HCT116 (cell line): ENCODE data around the gene SKA3. TPM values are rescaled to one million over a fixed set of nuclear protein-coding genes. Genes with fewer than 3 reads are reported as not detected.

ENCODE experiments used
- ATAC-seq: fragments of 200-7000 bp; cut with Tn5 transposase; 2 replicates; pipeline ENCODE4 v1.9.1; 2020; ENCODE audit warnings: mild to moderate bottlenecking, moderate library complexity
- BruUV-seq: library from RNA; stranded (reverse); fragments of 400-500 nt; replicated peaks from 2 replicates; lab custom pipeline; 2021; lab: Mats Ljungman, UMichigan
- CTCF ChIA-PET: fragments of 300-600 bp; sonication (Branson Sonifier 250); formaldehyde crosslinking; loops from one replicate; lab custom pipeline; 2021; ENCODE audit warnings: antibody characterized with exemption; lab: Charles Lee
- POLR2A ChIA-PET: fragments of 300-600, 350-600 bp; sonication (Branson Sonifier 250); formaldehyde crosslinking; loops from one replicate; lab custom pipeline; 2021; ENCODE audit warnings: antibody characterized with exemption; lab: Charles Lee
- RAD21 ChIA-PET, 2 experiments: fragments of 300-600 bp; sonication (Branson Sonifier 250); formaldehyde crosslinking; loops; one replicate each; lab custom pipeline; 2023; ENCODE audit warnings: low total read pairs in 2 of 2; ENCODE audit not compliant: uncharacterized antibody in 2 of 2, unreplicated experiment in 2 of 2, low non-redundant PET in 1 of 2; lab: Charles Lee
- DNase-seq: peaks from one replicate; pipeline ENCODE4 v3.0.0-alpha.2; 2010; ENCODE audit warnings: low read depth, low spot score
- H2AFZ ChIP-seq: fragments of 200-600 bp; shearing (Covaris generic), sonication (generic); 2 replicates; pipeline ENCODE4 v1.6.1; 2017; ENCODE audit warnings: low read depth, mixed run types, mixed read lengths, antibody characterized with exemption, low read length; ENCODE audit not compliant: poor library complexity, severe bottlenecking
- H3K27ac ChIP-seq: 2 replicates; pipeline ENCODE4 v1.5.1; 2012; ENCODE audit warnings: low read depth, low read length
- H3K27me3 ChIP-seq: fragments of 200-600 bp; sonication (generic); 2 replicates; pipeline ENCODE4 v1.6.1; 2016; ENCODE audit warnings: mixed run types, low read length, mixed read lengths; ENCODE audit not compliant: insufficient read depth
- H3K36me3 ChIP-seq, 2 experiments: fragments of 200-500 bp in 1 of 2; fragments of 200-600 bp in 1 of 2; sonication (Bioruptor generic) in 1 of 2; sonication (generic) in 1 of 2; 2 replicates each; pipeline versions ENCODE4 v1.5.1 to v1.6.1; 2014 to 2016; ENCODE audit warnings: low read length in 2 of 2, inconsistent platforms in 1 of 2, mixed read lengths in 1 of 2, mixed run types in 1 of 2; ENCODE audit not compliant: insufficient read depth in 2 of 2, control insufficient read depth in 1 of 2
- H3K4me1 ChIP-seq, 2 experiments: fragments of 200-600 bp in 1 of 2; sonication (generic) in 1 of 2; 2 replicates each; pipeline versions ENCODE4 v1.5.1 to v1.6.1; 2012 to 2017; ENCODE audit warnings: low read length in 2 of 2, inconsistent platforms in 1 of 2, mild to moderate bottlenecking in 1 of 2, mixed read lengths in 1 of 2, mixed run types in 1 of 2, moderate library complexity in 1 of 2; ENCODE audit not compliant: insufficient read depth in 2 of 2, control insufficient read depth in 1 of 2
- H3K4me2 ChIP-seq: fragments of 200-600 bp; sonication (generic); 2 replicates; pipeline ENCODE4 v1.6.1; 2017; ENCODE audit warnings: mixed run types, low read length, mixed read lengths
- H3K4me3 ChIP-seq, 2 experiments: fragments of 200-600 bp in 1 of 2; sonication (generic) in 1 of 2; replicated peaks in 1 of 2; 2 replicates each; pipeline ENCODE4 v1.5.1; 2011 to 2016; ENCODE audit warnings: low read length in 2 of 2, control low read depth in 1 of 2, low read depth in 1 of 2, mild to moderate bottlenecking in 1 of 2, mixed read lengths in 1 of 2, mixed run types in 1 of 2
- H3K79me2 ChIP-seq: fragments of 200-600 bp; sonication (generic); 2 replicates; pipeline ENCODE4 v1.6.1; 2017; ENCODE audit warnings: mild to moderate bottlenecking, mixed run types, low read length, moderate library complexity, mixed read lengths; ENCODE audit not compliant: insufficient read depth
- H3K9ac ChIP-seq: fragments of 200-600 bp; sonication (generic); 2 replicates; pipeline ENCODE4 v1.6.1; 2016; ENCODE audit warnings: low read length, mixed read lengths
- H3K9me2 ChIP-seq: fragments of 200-600 bp; sonication (generic), shearing (Covaris generic); 2 replicates; pipeline ENCODE4 v1.6.1; 2017; ENCODE audit warnings: mixed run types, mild to moderate bottlenecking, moderate library complexity; ENCODE audit not compliant: insufficient read depth
- H3K9me3 ChIP-seq, 2 experiments: fragments of 200-500 bp in 1 of 2; fragments of 200-600 bp in 1 of 2; sonication (Bioruptor generic) in 1 of 2; sonication (generic) in 1 of 2; 2 replicates each; pipeline ENCODE4 v1.6.1; 2014 to 2017; ENCODE audit warnings: low read length in 2 of 2, mixed read lengths in 2 of 2, inconsistent platforms in 1 of 2, low read depth in 1 of 2, mild to moderate bottlenecking in 1 of 2, mixed run types in 1 of 2, moderate library complexity in 1 of 2; ENCODE audit not compliant: control insufficient read depth in 1 of 2, insufficient read depth in 1 of 2
- H4K20me1 ChIP-seq: fragments of 200-600 bp; sonication (generic), shearing (Covaris generic); 2 replicates; pipeline ENCODE4 v1.6.1; 2017; ENCODE audit warnings: mixed run types, mild to moderate bottlenecking, moderate library complexity; ENCODE audit not compliant: insufficient read depth
- CBX3 ChIP-seq: IDR thresholded peaks from 2 replicates; pipeline ENCODE4 v1.6.1; 2012; ENCODE audit warnings: low read depth
- CEBPB ChIP-seq: IDR thresholded peaks from 2 replicates; pipeline ENCODE4 v1.6.1; 2012; ENCODE audit warnings: low read depth
- EGR1 ChIP-seq: IDR thresholded peaks from 2 replicates; pipeline ENCODE4 v1.6.1; 2012; ENCODE audit warnings: low read depth
- EZH2phosphoT487 ChIP-seq: fragments of 200-600 bp; IDR thresholded peaks from 2 replicates; pipeline ENCODE4 v1.6.1; 2018; ENCODE audit warnings: antibody characterized with exemption, borderline replicate concordance
- FOSL1 ChIP-seq: IDR thresholded peaks from 2 replicates; pipeline ENCODE4 v1.6.1; 2012; ENCODE audit warnings: low read depth
- JUND ChIP-seq: IDR thresholded peaks from 2 replicates; pipeline ENCODE4 v1.6.1; 2012
- POLR2AphosphoS5 ChIP-seq: IDR thresholded peaks from 2 replicates; pipeline ENCODE4 v1.6.1; 2011; ENCODE audit warnings: mild to moderate bottlenecking, low read depth, low read length, moderate library complexity
- RAD21 ChIP-seq: IDR thresholded peaks from 2 replicates; pipeline ENCODE4 v1.6.1; 2012; ENCODE audit warnings: low read depth, mild to moderate bottlenecking
- SIN3A ChIP-seq: IDR thresholded peaks from 2 replicates; pipeline ENCODE4 v1.6.1; 2012; ENCODE audit warnings: low read depth
- TCF7L2 ChIP-seq: IDR thresholded peaks from 2 replicates; pipeline ENCODE4 v1.7.0; 2011; ENCODE audit warnings: borderline replicate concordance, inconsistent platforms; ENCODE audit not compliant: insufficient read depth, insufficient read length; ENCODE audit errors: extremely low read depth
- ZNF274 ChIP-seq: fragments of 200-500 bp; sonication (Bioruptor generic); IDR thresholded peaks from 2 replicates; pipeline ENCODE4 v1.6.1; 2014; ENCODE audit warnings: mild to moderate bottlenecking, low read depth, low read length, inconsistent platforms
- intact Hi-C: fragments of 100-400 bp; cut with micrococcal nuclease; formaldehyde crosslinking; loops from 2 replicates; pipeline ENCODE4 v1.10.0; 2022
- total RNA-seq: library from RNA; stranded (reverse); gene quantifications from one replicate; pipeline ENCODE4 v1.2.1, GENCODE V29; 2021; ENCODE audit not compliant: unreplicated experiment
- TF ChIP-seq, protein P1 (sequence below): IDR thresholded peaks from 2 replicates; pipeline ENCODE4 v1.6.1; 2012
- TF ChIP-seq, protein P2 (sequence below), 3 experiments: fragments of 200-600 bp in 1 of 3; sonication (generic) in 1 of 3; IDR thresholded peaks in 2 of 3; conservative IDR thresholded peaks in 1 of 3; 2 replicates each; pipeline ENCODE4 v1.5.1; 2012 to 2017; ENCODE audit warnings: low read depth in 2 of 3, low read length in 2 of 3, antibody characterized with exemption in 1 of 3, borderline replicate concordance in 1 of 3, control low read depth in 1 of 3, mild to moderate bottlenecking in 1 of 3, mixed read lengths in 1 of 3, mixed run types in 1 of 3, moderate library complexity in 1 of 3; ENCODE audit not compliant: insufficient read depth in 1 of 3
- TF ChIP-seq, protein P3 (sequence below): IDR thresholded peaks from 2 replicates; pipeline ENCODE4 v1.6.1; 2012
- TF ChIP-seq, protein P4 (sequence below): IDR thresholded peaks from 2 replicates; pipeline ENCODE4 v1.6.1; 2011; ENCODE audit warnings: mild to moderate bottlenecking, low read length, moderate library complexity; ENCODE audit not compliant: insufficient replicate concordance; ENCODE audit errors: extremely low read depth

Gene SKA3
- total RNA-seq, 1 experiment from 2014 or later: 43.3 TPM

DNA sequence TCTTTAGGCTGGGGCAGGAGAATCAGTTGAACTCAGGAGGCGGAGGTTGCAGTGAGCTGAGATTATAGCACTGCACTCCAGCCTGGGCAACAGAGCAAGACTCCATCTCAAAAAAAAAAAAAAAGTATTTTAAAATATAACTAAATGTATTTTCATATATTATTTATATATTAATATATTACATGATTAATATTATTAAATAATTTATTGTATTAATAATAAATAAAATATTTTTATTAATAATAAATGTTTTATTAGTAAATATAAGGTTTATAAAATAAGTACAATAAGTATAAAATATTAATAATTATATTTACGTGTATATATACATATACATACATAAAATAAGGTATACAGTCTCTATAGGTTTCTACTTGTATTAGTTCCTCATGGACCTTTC, 56.8 kb downstream of the SKA3 start:
- Histone ChIP-seq H3K4me2 (no peak overlapping the region), H3K4me1 (no peaks in the 10 kb centered on the region), H2AFZ (no peak overlapping the region), H3K79me2 (no peaks in the 10 kb centered on the region), H3K36me3 (no peaks in the 10 kb centered on the region), H3K4me3 (no peak overlapping the region), H4K20me1 (no peaks in the 10 kb centered on the region), H3K27ac (no peak overlapping the region), H3K9me2 (no peaks in the 10 kb centered on the region), H3K9ac (no peak overlapping the region), H3K9me3 (no peaks in the 10 kb centered on the region), H3K27me3 (no peaks in the 10 kb centered on the region)
- intact Hi-C loops: no loop called here
- BruUV-seq: no TSS peak
- DNase-seq: no peak
- ChIA-PET CTCF (no interaction called here), POLR2A (no interaction called here), RAD21 (no interaction called here)
- no peak for TF ChIP-seq EZH2phosphoT487
- no peak for TF ChIP-seq ZNF274
- TF ChIP-seq CEBPB: no peak
- TF ChIP-seq, protein P1, sequence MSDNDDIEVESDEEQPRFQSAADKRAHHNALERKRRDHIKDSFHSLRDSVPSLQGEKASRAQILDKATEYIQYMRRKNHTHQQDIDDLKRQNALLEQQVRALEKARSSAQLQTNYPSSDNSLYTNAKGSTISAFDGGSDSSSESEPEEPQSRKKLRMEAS: no peak
- TF ChIP-seq POLR2AphosphoS5: no peak
- no peak for TF ChIP-seq TCF7L2
- TF ChIP-seq RAD21: no peak
- TF ChIP-seq EGR1: no peak
- TF ChIP-seq CBX3: no peak
- TF ChIP-seq, protein P2, sequence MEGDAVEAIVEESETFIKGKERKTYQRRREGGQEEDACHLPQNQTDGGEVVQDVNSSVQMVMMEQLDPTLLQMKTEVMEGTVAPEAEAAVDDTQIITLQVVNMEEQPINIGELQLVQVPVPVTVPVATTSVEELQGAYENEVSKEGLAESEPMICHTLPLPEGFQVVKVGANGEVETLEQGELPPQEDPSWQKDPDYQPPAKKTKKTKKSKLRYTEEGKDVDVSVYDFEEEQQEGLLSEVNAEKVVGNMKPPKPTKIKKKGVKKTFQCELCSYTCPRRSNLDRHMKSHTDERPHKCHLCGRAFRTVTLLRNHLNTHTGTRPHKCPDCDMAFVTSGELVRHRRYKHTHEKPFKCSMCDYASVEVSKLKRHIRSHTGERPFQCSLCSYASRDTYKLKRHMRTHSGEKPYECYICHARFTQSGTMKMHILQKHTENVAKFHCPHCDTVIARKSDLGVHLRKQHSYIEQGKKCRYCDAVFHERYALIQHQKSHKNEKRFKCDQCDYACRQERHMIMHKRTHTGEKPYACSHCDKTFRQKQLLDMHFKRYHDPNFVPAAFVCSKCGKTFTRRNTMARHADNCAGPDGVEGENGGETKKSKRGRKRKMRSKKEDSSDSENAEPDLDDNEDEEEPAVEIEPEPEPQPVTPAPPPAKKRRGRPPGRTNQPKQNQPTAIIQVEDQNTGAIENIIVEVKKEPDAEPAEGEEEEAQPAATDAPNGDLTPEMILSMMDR (IDR thresholded peaks at IDR 0.05 in 2 of 3, conservative IDR thresholded peaks at IDR 0.05 in 1 of 3; ENCODE audit: borderline replicate concordance in 1 of 3, insufficient read depth in 1 of 3, low read depth in 2 of 3, low read length in 2 of 3): no peak
- no peak for TF ChIP-seq FOSL1
- no peak for TF ChIP-seq SIN3A
- TF ChIP-seq JUND: no peak
- TF ChIP-seq, protein P3, sequence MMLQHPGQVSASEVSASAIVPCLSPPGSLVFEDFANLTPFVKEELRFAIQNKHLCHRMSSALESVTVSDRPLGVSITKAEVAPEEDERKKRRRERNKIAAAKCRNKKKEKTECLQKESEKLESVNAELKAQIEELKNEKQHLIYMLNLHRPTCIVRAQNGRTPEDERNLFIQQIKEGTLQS: no peak
- TF ChIP-seq, protein P4, sequence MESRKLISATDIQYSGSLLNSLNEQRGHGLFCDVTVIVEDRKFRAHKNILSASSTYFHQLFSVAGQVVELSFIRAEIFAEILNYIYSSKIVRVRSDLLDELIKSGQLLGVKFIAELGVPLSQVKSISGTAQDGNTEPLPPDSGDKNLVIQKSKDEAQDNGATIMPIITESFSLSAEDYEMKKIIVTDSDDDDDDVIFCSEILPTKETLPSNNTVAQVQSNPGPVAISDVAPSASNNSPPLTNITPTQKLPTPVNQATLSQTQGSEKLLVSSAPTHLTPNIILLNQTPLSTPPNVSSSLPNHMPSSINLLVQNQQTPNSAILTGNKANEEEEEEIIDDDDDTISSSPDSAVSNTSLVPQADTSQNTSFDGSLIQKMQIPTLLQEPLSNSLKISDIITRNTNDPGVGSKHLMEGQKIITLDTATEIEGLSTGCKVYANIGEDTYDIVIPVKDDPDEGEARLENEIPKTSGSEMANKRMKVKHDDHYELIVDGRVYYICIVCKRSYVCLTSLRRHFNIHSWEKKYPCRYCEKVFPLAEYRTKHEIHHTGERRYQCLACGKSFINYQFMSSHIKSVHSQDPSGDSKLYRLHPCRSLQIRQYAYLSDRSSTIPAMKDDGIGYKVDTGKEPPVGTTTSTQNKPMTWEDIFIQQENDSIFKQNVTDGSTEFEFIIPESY: no peak
- TF ChIP-seq, all 23 proteins: peak for 0
- ATAC-seq: no peak
